Measurements from ENCODE around the gene FFAR4. TPM values are rescaled to one million over a fixed set of nuclear protein-coding genes. Genes with fewer than 3 reads are reported as not detected.

The FFAR4 gene
- total RNA-seq, 2 experiments from 2014 or later = not detected

DNA sequence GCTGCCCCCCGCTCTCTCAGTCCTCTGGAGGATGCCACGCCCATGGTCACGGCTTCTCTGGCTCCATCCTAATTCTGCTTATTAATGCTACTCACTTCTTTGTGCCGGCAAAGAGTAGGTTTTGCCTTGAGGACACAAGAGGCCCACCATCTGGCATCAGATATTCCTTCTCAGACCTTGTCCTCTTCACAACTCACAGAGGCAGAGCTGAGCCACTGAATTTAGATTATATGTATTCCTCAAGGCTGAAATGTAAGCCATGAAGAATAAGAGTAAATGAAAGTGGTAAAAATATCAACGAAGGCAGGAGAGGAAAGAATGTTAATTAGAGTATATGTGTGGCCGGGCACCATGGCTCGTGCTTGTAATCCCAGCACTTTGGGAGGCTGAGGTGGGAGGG lies 28.1 kb downstream of the FFAR4 start:
- peaks cover 0 to 8% of the 10 kb centered on the region in 2 experiments for H3K27me3 ChIP-seq (ENCODE audit: control insufficient read depth in 1 of 2, insufficient read depth in 2 of 2, low read length in 2 of 2)
- H3K9me3 ChIP-seq (ENCODE audit: control insufficient read depth in 1 of 2, insufficient read depth in 1 of 2, low read length in 2 of 2) = no peaks in the 10 kb centered on the region
- CTCF ChIA-PET = no interaction called here
- TF ChIP-seq, protein P1, sequence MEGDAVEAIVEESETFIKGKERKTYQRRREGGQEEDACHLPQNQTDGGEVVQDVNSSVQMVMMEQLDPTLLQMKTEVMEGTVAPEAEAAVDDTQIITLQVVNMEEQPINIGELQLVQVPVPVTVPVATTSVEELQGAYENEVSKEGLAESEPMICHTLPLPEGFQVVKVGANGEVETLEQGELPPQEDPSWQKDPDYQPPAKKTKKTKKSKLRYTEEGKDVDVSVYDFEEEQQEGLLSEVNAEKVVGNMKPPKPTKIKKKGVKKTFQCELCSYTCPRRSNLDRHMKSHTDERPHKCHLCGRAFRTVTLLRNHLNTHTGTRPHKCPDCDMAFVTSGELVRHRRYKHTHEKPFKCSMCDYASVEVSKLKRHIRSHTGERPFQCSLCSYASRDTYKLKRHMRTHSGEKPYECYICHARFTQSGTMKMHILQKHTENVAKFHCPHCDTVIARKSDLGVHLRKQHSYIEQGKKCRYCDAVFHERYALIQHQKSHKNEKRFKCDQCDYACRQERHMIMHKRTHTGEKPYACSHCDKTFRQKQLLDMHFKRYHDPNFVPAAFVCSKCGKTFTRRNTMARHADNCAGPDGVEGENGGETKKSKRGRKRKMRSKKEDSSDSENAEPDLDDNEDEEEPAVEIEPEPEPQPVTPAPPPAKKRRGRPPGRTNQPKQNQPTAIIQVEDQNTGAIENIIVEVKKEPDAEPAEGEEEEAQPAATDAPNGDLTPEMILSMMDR (IDR thresholded peaks at IDR 0.05) = no peak
- DNase-seq = no peak
- no peaks in the 10 kb centered on the region for H3K4me1 ChIP-seq (ENCODE audit: insufficient read depth, low read length)
- no peak overlapping the region for H3K27ac Mint-ChIP-seq
- H3K4me3 Mint-ChIP-seq = no peak overlapping the region
- no peaks in the 10 kb centered on the region for H3K4me1 Mint-ChIP-seq (ENCODE audit: low read depth)
- H3K36me3 Mint-ChIP-seq (ENCODE audit: low read depth) = no peaks in the 10 kb centered on the region
- ATAC-seq (ENCODE audit: poor library complexity) = no peak
- peaks cover 15% of the 10 kb centered on the region for H3K27me3 Mint-ChIP-seq
- POLR2A ChIA-PET = no interaction called here
- H3K36me3 ChIP-seq (ENCODE audit: insufficient read depth, low read length) = no peaks in the 10 kb centered on the region
- no peak overlapping the region for H3K4me3 ChIP-seq (ENCODE audit: low read length)
- intact Hi-C loops (cut with DNase I, micrococcal nuclease) = no loop called here
- no peak overlapping the region for H3K27ac ChIP-seq (ENCODE audit: low read depth in 1 of 2, low read length in 2 of 2)
- no peaks in the 10 kb centered on the region for H3K9me3 Mint-ChIP-seq

DNA sequence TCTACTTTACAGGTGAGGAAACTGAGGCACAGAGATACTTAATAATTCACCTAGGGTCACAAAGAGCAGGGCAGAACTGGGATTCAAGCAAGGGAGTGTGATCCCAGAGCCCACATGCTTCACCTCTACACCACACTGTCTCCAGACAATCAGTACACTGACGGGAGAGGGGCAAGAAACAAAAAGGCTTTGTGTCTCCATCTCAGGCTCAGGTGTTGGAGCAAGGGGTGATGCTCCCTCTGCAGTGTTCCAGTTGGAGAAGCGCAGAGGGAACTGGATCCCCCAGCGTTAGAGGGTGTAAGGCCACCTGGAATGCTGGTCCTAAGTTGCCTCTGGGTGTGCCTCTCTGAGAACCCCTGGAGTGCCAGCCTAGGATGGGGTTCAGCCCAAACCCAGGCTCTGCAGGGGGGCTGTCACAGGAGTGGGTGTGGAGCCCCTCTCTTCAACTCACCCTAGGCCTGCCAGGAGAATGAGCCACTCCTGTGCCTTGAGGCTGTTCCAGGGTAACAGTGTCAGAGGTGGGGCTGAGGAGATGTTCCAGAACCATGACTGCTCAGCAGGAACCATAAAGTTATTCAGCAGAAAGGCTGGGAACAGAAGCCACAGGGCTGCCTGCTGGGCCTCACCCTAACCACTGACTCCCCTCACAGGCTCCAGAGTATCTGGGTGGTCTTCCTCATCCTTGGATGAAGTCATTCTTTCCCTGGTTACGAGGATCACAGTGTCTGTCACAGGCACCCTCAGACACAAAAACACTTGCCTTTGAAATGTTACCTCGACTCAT lies 29.1 kb downstream of the FFAR4 start:
- Histone ChIP-seq H3K9me3 (ENCODE audit: control insufficient read depth in 1 of 2, insufficient read depth in 1 of 2, low read length in 2 of 2) (no peaks in the 10 kb centered on the region), H3K4me3 (ENCODE audit: low read length) (no peak overlapping the region), H3K4me1 (ENCODE audit: insufficient read depth, low read length) (no peaks in the 10 kb centered on the region), H3K27ac (ENCODE audit: low read depth in 1 of 2, low read length in 2 of 2) (no peak overlapping the region), H3K36me3 (ENCODE audit: insufficient read depth, low read length) (no peaks in the 10 kb centered on the region), H3K27me3 (ENCODE audit: control insufficient read depth in 1 of 2, insufficient read depth in 2 of 2, low read length in 2 of 2) (peaks cover 10 to 13% of the 10 kb centered on the region in 2 experiments)
- TF ChIP-seq, protein P1 (IDR thresholded peaks at IDR 0.05) = no peak
- Mint-ChIP-seq H3K4me3 (no peak overlapping the region), H3K4me1 (ENCODE audit: low read depth) (no peaks in the 10 kb centered on the region), H3K9me3 (no peaks in the 10 kb centered on the region), H3K27ac (no peak overlapping the region), H3K27me3 (peaks cover 23% of the 10 kb centered on the region), H3K36me3 (ENCODE audit: low read depth) (no peaks in the 10 kb centered on the region)
- intact Hi-C loops (cut with DNase I, micrococcal nuclease) = no loop called here
- ATAC-seq (ENCODE audit: poor library complexity) (no peak), DNase-seq (no peak)
- POLR2A ChIA-PET = interaction anchor here (0.7 kb wide), 1 partner anchor 278 kb away, joined by 3 read pairs; no protein-coding TSS in a partner anchor
- CTCF ChIA-PET = no interaction called here

DNA sequence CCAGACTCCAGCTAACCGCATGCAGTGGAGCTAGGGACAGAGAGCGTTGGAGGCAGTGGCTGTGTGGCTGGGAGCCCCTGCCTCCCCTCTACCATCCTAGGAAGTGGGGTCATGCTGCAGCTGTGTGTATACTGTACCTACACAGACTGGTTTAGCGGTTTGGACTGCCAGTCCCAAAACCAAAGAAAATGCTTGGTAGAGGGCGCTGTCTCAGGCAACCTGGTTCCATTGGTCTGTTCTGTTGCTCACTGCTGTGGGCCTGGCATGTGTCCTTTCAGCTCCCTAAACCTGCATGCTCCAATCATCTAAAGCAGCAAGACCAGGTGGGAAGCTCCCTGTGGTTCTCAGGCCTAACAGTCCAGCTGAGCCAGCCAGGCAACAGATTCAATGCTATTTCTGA lies 30.1 kb downstream of the FFAR4 start:
- intact Hi-C loops (cut with DNase I, micrococcal nuclease) = no loop called here
- ChIA-PET CTCF (no interaction called here), POLR2A (no interaction called here)
- H3K9me3 ChIP-seq (ENCODE audit: control insufficient read depth in 1 of 2, insufficient read depth in 1 of 2, low read length in 2 of 2) = no peaks in the 10 kb centered on the region
- no peaks in the 10 kb centered on the region for H3K4me1 ChIP-seq (ENCODE audit: insufficient read depth, low read length)
- H3K27me3 Mint-ChIP-seq = peaks cover 24% of the 10 kb centered on the region
- no peaks in the 10 kb centered on the region for H3K9me3 Mint-ChIP-seq
- no peaks in the 10 kb centered on the region for H3K4me1 Mint-ChIP-seq (ENCODE audit: low read depth)
- H3K36me3 ChIP-seq (ENCODE audit: insufficient read depth, low read length) = no peaks in the 10 kb centered on the region
- H3K27ac Mint-ChIP-seq = no peak overlapping the region
- H3K27ac ChIP-seq (ENCODE audit: low read depth in 1 of 2, low read length in 2 of 2) = no peak overlapping the region
- DNase-seq (no peak), ATAC-seq (ENCODE audit: poor library complexity) (no peak)
- H3K36me3 Mint-ChIP-seq (ENCODE audit: low read depth) = no peaks in the 10 kb centered on the region
- H3K4me3 ChIP-seq (ENCODE audit: low read length) = no peak overlapping the region
- H3K4me3 Mint-ChIP-seq = no peak overlapping the region
- peaks cover 14% of the 10 kb centered on the region in 2 experiments for H3K27me3 ChIP-seq (ENCODE audit: control insufficient read depth in 1 of 2, insufficient read depth in 2 of 2, low read length in 2 of 2)
- TF ChIP-seq, protein P1 (IDR thresholded peaks at IDR 0.05) = no peak
